A172 (cell line): ENCODE measurements around the gene RAPGEF1. TPM values are rescaled to one million over a fixed set of nuclear protein-coding genes. Genes with fewer than 3 reads are reported as not detected.

Source experiments
- DNase-seq: peaks from one replicate; pipeline ENCODE4 v3.0.0-alpha.2; 2015; ENCODE audit warnings: low spot score
- total RNA-seq: library from RNA; depleted of rRNA; stranded (reverse); fragments of >200 nt; shearing (Covaris generic); gene quantifications from 2 replicates; pipeline ENCODE4 v1.2.3, GENCODE V29; 2014

The RAPGEF1 gene
- total RNA-seq, 1 experiment from 2014 or later = 40.9 TPM

- no peak for DNase-seq
Measured at GRCh38 chr9:131704988-131705387, 34.9 kb downstream of the RAPGEF1 start.

- no peak for DNase-seq
Measured at GRCh38 chr9:131704141-131704983, 35.5 kb downstream of the RAPGEF1 start.

GRCh38 chr9:131703697-131704096, 36.2 kb downstream of the RAPGEF1 start:
- DNase-seq = no peak

- no peak for DNase-seq
Measured at GRCh38 chr9:131702911-131703310, 37.0 kb downstream of the RAPGEF1 start.

GRCh38 chr9:131701789-131702337, 38.0 kb downstream of the RAPGEF1 start:
- DNase-seq = no peak

- DNase-seq = no peak
Measured at GRCh38 chr9:131701436-131701781, 38.5 kb downstream of the RAPGEF1 start.

- DNase-seq = no peak
Measured at GRCh38 chr9:131700765-131701435, 39.0 kb downstream of the RAPGEF1 start.

- DNase-seq = no peak
Measured at GRCh38 chr9:131700076-131700475, 39.8 kb downstream of the RAPGEF1 start.

GRCh38 chr9:131698618-131698985, 41.3 kb downstream of the RAPGEF1 start:
- DNase-seq = no peak

GRCh38 chr9:131697908-131698617, 41.8 kb downstream of the RAPGEF1 start:
- DNase-seq = no peak

- no peak for DNase-seq
Measured at GRCh38 chr9:131697097-131697496, 42.8 kb downstream of the RAPGEF1 start.

- no peak for DNase-seq
Measured at GRCh38 chr9:131695836-131696460, 43.9 kb downstream of the RAPGEF1 start.

GRCh38 chr9:131695366-131695765, 44.5 kb downstream of the RAPGEF1 start:
- DNase-seq = no peak

- DNase-seq = no peak
Measured at GRCh38 chr9:131693651-131694597, 46.0 kb downstream of the RAPGEF1 start.

GRCh38 chr9:131692612-131693562, 47.0 kb downstream of the RAPGEF1 start:
- DNase-seq = no peak

GRCh38 chr9:131691969-131692611, 47.8 kb downstream of the RAPGEF1 start:
- DNase-seq = no peak

- no peak for DNase-seq
Measured at GRCh38 chr9:131690941-131691573, 48.8 kb downstream of the RAPGEF1 start.

GRCh38 chr9:131690462-131690861, 49.4 kb downstream of the RAPGEF1 start:
- no peak for DNase-seq

- DNase-seq = no peak
Measured at GRCh38 chr9:131688377-131688776, 51.5 kb downstream of the RAPGEF1 start.
